Measurements from ENCODE around the gene PLCXD1. TPM values are rescaled to one million over a fixed set of nuclear protein-coding genes. Genes with fewer than 3 reads are reported as not detected.

Gene PLCXD1
- total and polyA plus RNA-seq, 12 donors, result 1.2 to 14.5 (median 6.5) TPM

- no peak overlapping the region for H3K27ac ChIP-seq
- no peaks in the 10 kb centered on the region for H3K9me3 ChIP-seq (replicated peaks in 1 of 3)
- TF ChIP-seq CTCF (IDR thresholded peaks at IDR 0.05) (no peak), POLR2A (IDR thresholded peaks at IDR 0.05) (no peak)
- H3K4me1 ChIP-seq (replicated peaks in 1 of 2), result no peaks in the 10 kb centered on the region
- peaks cover 0 to 28% of the 10 kb centered on the region in 2 donors for H3K36me3 ChIP-seq (replicated peaks in 1 of 2)
- no peaks in the 10 kb centered on the region for H3K27me3 ChIP-seq
- DNase-seq, result peak in 1 of 7 donors; percentile 12
- 97 to 99% (median 98%) methylated on average over 22 to 29 of the region's 29 CpGs for WGBS, 4 donors
- no peak overlapping the region for H3K4me3 ChIP-seq
- intact Hi-C loops (cut with DNase I), result no loop called here
Measured at GRCh38 chrX:291411-291901, 10.3 kb downstream of the PLCXD1 start.

DNA sequence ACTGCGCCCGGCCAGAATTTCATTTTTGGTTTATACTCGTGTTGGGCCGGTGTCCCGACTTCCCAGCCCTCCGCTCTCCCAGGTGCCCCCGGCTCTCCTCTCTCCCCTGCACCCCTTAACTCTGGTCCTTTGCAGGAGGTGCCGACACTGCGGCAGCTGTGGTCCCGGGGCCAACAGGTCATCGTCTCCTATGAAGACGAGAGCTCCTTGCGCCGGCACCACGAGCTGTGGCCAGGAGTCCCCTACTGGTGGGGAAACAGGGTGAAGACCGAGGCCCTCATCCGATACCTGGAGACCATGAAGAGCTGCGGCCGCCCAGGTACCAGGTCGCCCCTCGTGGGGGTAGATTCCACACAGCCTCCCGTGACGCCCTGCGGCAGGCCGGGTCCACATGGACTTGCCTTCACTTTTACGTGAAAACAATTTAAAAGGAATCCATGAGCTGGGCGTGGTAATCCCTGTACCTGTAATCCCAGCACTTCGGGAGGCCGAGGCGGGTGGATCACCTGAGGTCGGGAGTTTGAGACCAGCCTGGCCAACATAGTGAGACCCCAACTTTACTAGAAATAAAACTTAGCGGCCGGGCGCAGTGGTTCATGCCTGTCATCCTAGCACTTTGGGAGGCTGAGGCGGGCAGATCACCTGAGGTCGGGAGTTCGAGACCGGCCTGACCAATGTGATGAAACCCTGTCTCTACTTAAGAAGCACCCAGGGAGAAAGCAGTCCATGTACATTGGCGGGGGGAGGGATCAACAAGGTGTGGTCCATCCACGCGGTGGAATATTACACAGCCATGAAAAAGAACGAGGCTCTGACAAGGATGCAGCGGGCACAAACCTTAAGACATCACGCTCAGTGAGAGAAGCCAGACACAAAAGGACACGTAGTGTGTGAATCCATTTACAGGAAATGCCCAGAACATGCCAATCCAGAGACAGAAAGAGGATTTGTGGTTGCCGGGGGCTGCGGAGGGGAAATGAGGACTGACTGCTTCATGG, 12.0 kb downstream of the PLCXD1 start:
- H3K9me3 ChIP-seq (replicated peaks in 1 of 3), result no peaks in the 10 kb centered on the region
- no peak overlapping the region for H3K4me3 ChIP-seq
- DNase-seq, result peak in 2 of 7 donors; percentile 9 to 12
- peaks cover 0 to 28% of the 10 kb centered on the region in 2 donors for H3K36me3 ChIP-seq (replicated peaks in 1 of 2)
- intact Hi-C loops (cut with DNase I), result no loop called here
- no peaks in the 10 kb centered on the region for H3K27me3 ChIP-seq
- TF ChIP-seq POLR2A (IDR thresholded peaks at IDR 0.05) (no peak), CTCF (IDR thresholded peaks at IDR 0.05) (no peak)
- H3K27ac ChIP-seq, result no peak overlapping the region
- no peaks in the 10 kb centered on the region for H3K4me1 ChIP-seq (replicated peaks in 1 of 2)
- WGBS, 4 donors, result 97 to 98% (median 98%) methylated on average over 37 to 47 of the region's 47 CpGs

DNA sequence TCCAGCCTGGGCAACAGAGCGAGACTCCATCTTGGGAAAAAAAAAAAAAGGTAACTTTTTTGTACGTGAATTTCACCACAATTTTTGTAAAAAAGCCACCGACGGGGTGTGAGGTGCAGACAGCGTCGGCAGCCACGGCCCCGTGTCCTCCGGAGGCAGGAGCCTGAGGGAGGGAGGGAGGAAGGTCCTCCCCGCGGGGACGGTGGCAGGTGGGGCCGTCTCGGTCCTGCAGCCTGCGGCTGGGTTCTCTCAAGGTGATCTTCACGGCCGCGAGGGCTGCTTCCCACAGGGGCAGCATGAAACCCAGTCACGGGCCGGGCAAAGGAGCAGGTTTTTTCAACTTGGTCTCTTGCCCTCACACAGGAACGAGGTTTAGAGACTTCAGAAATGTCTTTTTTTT, 14.0 kb downstream of the PLCXD1 start:
- Histone ChIP-seq H3K27ac (no peak overlapping the region), H3K36me3 (replicated peaks in 1 of 2) (peaks cover 0 to 17% of the 10 kb centered on the region in 2 donors), H3K4me3 (no peak overlapping the region), H3K4me1 (replicated peaks in 1 of 2) (no peaks in the 10 kb centered on the region), H3K27me3 (no peaks in the 10 kb centered on the region), H3K9me3 (replicated peaks in 1 of 3) (no peaks in the 10 kb centered on the region)
- no peak for DNase-seq
- intact Hi-C loops (cut with DNase I), result no loop called here
- WGBS, 4 donors, result 93 to 96% (median 94%) methylated on average over 17 to 21 of the region's 21 CpGs
- TF ChIP-seq POLR2A (IDR thresholded peaks at IDR 0.05), result no peak
- TF ChIP-seq CTCF (IDR thresholded peaks at IDR 0.05), result no peak

DNA sequence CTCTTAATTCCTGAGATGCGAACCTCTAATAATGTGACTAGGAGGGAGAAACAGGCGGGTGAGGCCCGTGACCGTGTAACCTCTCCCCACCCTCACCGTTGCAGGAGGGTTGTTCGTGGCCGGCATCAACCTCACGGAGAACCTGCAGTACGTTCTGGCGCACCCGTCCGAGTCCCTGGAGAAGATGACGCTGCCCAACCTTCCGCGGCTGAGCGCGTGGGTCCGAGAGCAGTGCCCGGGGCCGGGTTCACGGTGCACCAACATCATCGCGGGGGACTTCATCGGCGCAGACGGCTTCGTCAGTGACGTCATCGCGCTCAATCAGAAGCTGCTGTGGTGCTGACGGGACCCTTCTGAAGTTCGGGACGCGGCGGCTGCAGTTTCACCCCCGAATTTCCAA, 17.8 kb downstream of the PLCXD1 start:
- 97 to 98% (median 97%) methylated on average over 24 to 36 of the region's 36 CpGs for WGBS, 4 donors
- no peak overlapping the region for H3K4me3 ChIP-seq
- H3K27me3 ChIP-seq, result no peaks in the 10 kb centered on the region
- no peaks in the 10 kb centered on the region for H3K9me3 ChIP-seq (replicated peaks in 1 of 3)
- no peaks in the 10 kb centered on the region for H3K36me3 ChIP-seq (replicated peaks in 1 of 2)
- H3K4me1 ChIP-seq (replicated peaks in 1 of 2), result no peaks in the 10 kb centered on the region
- TF ChIP-seq CTCF (IDR thresholded peaks at IDR 0.05) (no peak), POLR2A (IDR thresholded peaks at IDR 0.05) (no peak)
- DNase-seq, result peak in 1 of 7 donors; percentile 8
- H3K27ac ChIP-seq, result no peak overlapping the region
- intact Hi-C loops (cut with DNase I), result no loop called here
